IMR-90 (cell line): Measurements from ENCODE around the gene ARHGEF12. TPM values are rescaled to one million over a fixed set of nuclear protein-coding genes. Genes with fewer than 3 reads are reported as not detected.

Experiments used
- ATAC-seq: fragments of 200-7000 bp; cut with Tn5 transposase; 2 replicates; pipeline ENCODE4 v1.9.1; 2020; ENCODE audit warnings: low read depth, mild to moderate bottlenecking, moderate library complexity
- BruUV-seq: library from RNA; stranded (reverse); fragments of 400-500 nt; replicated peaks from 2 replicates; lab custom pipeline; 2021; lab: Mats Ljungman, UMichigan
- CTCF ChIA-PET: fragments of 300-600 bp; formaldehyde crosslinking; extraction: SDS; loops from one replicate; lab custom pipeline; 2021; ENCODE audit warnings: antibody characterized with exemption; lab: Yijun Ruan, JAX
- POLR2A ChIA-PET: fragments of 300-600 bp; sonication (Branson Sonifier 250); formaldehyde crosslinking; loops from one replicate; lab custom pipeline; 2022; ENCODE audit warnings: antibody characterized with exemption; ENCODE audit not compliant: unreplicated experiment; lab: Charles Lee
- DNase-seq: peaks from one replicate; pipeline ENCODE4 v3.0.0; 2013
- H2AFZ ChIP-seq: replicated peaks from 2 replicates; pipeline ENCODE3; 2013; ENCODE audit warnings: low read length, mild to moderate bottlenecking; ENCODE audit not compliant: poor library complexity
- H2AK5ac ChIP-seq: 2 replicates; pipeline ENCODE4 v1.6.1; 2013; ENCODE audit warnings: low read depth, low read length, inconsistent platforms
- H2AK9ac ChIP-seq: replicated peaks from 2 replicates; pipeline ENCODE3; 2013; ENCODE audit warnings: mild to moderate bottlenecking, low read depth, low read length, moderate library complexity; ENCODE audit not compliant: poor library complexity
- H2BK120ac ChIP-seq: 2 replicates; pipeline ENCODE4 v1.6.1; 2013; ENCODE audit warnings: low read depth, low read length, inconsistent platforms
- H2BK15ac ChIP-seq: 3 replicates; pipeline ENCODE4 v1.6.1; 2013; ENCODE audit warnings: low read depth, low read length, inconsistent platforms
- H2BK20ac ChIP-seq: 2 replicates; pipeline ENCODE4 v1.6.1; 2013; ENCODE audit warnings: low read depth, mild to moderate bottlenecking, inconsistent platforms, low read length, moderate library complexity
- H2BK5ac ChIP-seq: 2 replicates; pipeline ENCODE4 v1.6.1; 2013; ENCODE audit warnings: mild to moderate bottlenecking, low read depth, low read length, inconsistent platforms; ENCODE audit not compliant: poor library complexity, severe bottlenecking
- H3K14ac ChIP-seq: replicated peaks from 2 replicates; pipeline ENCODE4 v1.6.1; 2013; ENCODE audit warnings: low read depth, low read length, inconsistent platforms
- H3K18ac ChIP-seq: 2 replicates; pipeline ENCODE4 v1.6.1; 2013; ENCODE audit warnings: low read depth, low read length, control low read depth
- H3K23ac ChIP-seq: 2 replicates; pipeline ENCODE4 v1.6.1; 2013; ENCODE audit warnings: low read depth, low read length, inconsistent platforms
- H3K27ac ChIP-seq: 2 replicates; pipeline ENCODE4 v1.5.1; 2013; ENCODE audit warnings: mild to moderate bottlenecking, control low read depth, low read length; ENCODE audit not compliant: insufficient read depth
- H3K27me3 ChIP-seq: 2 replicates; pipeline ENCODE4 v1.6.1; 2013; ENCODE audit warnings: low read length; ENCODE audit not compliant: control insufficient read depth, insufficient read depth
- H3K36me3 ChIP-seq: 2 replicates; pipeline ENCODE4 v1.6.1; 2013; ENCODE audit warnings: low read length, mixed read lengths; ENCODE audit not compliant: control insufficient read depth, insufficient read depth
- H3K4ac ChIP-seq: 2 replicates; pipeline ENCODE4 v1.6.1; 2013; ENCODE audit warnings: low read depth, low read length, inconsistent platforms
- H3K4me1 ChIP-seq: 2 replicates; pipeline ENCODE4 v1.6.1; 2013; ENCODE audit warnings: low read length, mixed read lengths; ENCODE audit not compliant: control insufficient read depth, insufficient read depth
- H3K4me2 ChIP-seq: 2 replicates; pipeline ENCODE4 v1.6.1; 2013; ENCODE audit warnings: low read depth, mild to moderate bottlenecking, control low read depth, low read length, moderate library complexity
- H3K4me3 ChIP-seq: 2 replicates; pipeline ENCODE4 v1.5.1; 2013; ENCODE audit warnings: low read depth, mild to moderate bottlenecking, control low read depth, low read length, moderate library complexity; ENCODE audit not compliant: insufficient read depth
- H3K56ac ChIP-seq: 2 replicates; pipeline ENCODE4 v1.6.1; 2013; ENCODE audit warnings: low read length, inconsistent platforms; ENCODE audit not compliant: insufficient read depth; ENCODE audit errors: extremely low read depth
- H3K79me1 ChIP-seq, 2 experiments: 2 replicates each; pipeline ENCODE4 v1.6.1; 2013; ENCODE audit warnings: low read length in 2 of 2, inconsistent platforms in 1 of 2, low read depth in 1 of 2
- H3K9ac ChIP-seq: 2 replicates; pipeline ENCODE4 v1.6.1; 2013; ENCODE audit warnings: low read depth, low read length, control low read depth
- H3K9me1 ChIP-seq: 2 replicates; pipeline ENCODE4 v1.6.1; 2013; ENCODE audit warnings: low read length, inconsistent platforms; ENCODE audit not compliant: insufficient read depth
- H3K9me3 ChIP-seq: 2 replicates; pipeline ENCODE4 v1.6.1; 2013; ENCODE audit warnings: low read length; ENCODE audit not compliant: control insufficient read depth, insufficient read depth
- H4K20me1 ChIP-seq: 2 replicates; pipeline ENCODE4 v1.6.1; 2013; ENCODE audit warnings: low read length, inconsistent platforms; ENCODE audit not compliant: insufficient read depth
- H4K5ac ChIP-seq: 2 replicates; pipeline ENCODE4 v1.6.1; 2013; ENCODE audit warnings: mild to moderate bottlenecking, low read depth, low read length, control low read depth
- H4K8ac ChIP-seq, 2 experiments: 2 replicates each; pipeline ENCODE4 v1.6.1; 2013; ENCODE audit warnings: low read depth in 2 of 2, low read length in 2 of 2, control low read depth in 1 of 2, inconsistent platforms in 1 of 2
- H4K91ac ChIP-seq: 2 replicates; pipeline ENCODE4 v1.6.1; 2013; ENCODE audit warnings: low read depth, low read length, inconsistent platforms; ENCODE audit not compliant: insufficient read depth
- BHLHE40 ChIP-seq: fragments of 150-350 bp; IDR thresholded peaks from 2 replicates; pipeline ENCODE4 v1.6.1; 2016; ENCODE audit warnings: mild to moderate bottlenecking, low read depth, low read length
- CTCF ChIP-seq: conservative IDR thresholded peaks from 2 replicates; pipeline ENCODE4 v1.5.1; 2012; ENCODE audit warnings: mild to moderate bottlenecking, low read depth, low read length, improper control_type of control experiment
- ELK1 ChIP-seq: fragments of 150-350 bp; IDR thresholded peaks from 2 replicates; pipeline ENCODE4 v1.6.1; 2016; ENCODE audit warnings: low read depth, mild to moderate bottlenecking, low read length, moderate library complexity, borderline replicate concordance
- FOS ChIP-seq: fragments of 150-350 bp; IDR thresholded peaks from 2 replicates; pipeline ENCODE4 v1.6.1; 2016; ENCODE audit warnings: low read depth, low read length
- MAZ ChIP-seq: IDR thresholded peaks from 2 replicates; pipeline ENCODE4 v1.6.1; 2012; ENCODE audit warnings: low read depth, mild to moderate bottlenecking, low read length, improper control_type of control experiment, moderate library complexity, borderline replicate concordance
- RCOR1 ChIP-seq: IDR thresholded peaks from 2 replicates; pipeline ENCODE4 v1.6.1; 2012; ENCODE audit warnings: mild to moderate bottlenecking, low read length, improper control_type of control experiment; ENCODE audit not compliant: insufficient replicate concordance
- WGBS, 2 experiments: methylation state at CpG; one replicate each; pipeline versions ENCODE4 v1.1.5 to v1.1.7; 2013; ENCODE audit warnings: missing lambda C conversion rate in 2 of 2; ENCODE audit not compliant: insufficient read length in 1 of 2; ENCODE audit errors: extremely low coverage in 2 of 2; 5-methylcytosine and 5-hydroxymethylcytosine counted together
- dilution Hi-C: fragments of 300-500 bp; cut with HindIII; formaldehyde crosslinking; loops from one replicate; pipeline ENCODE4 v1.14.3; 2018; ENCODE audit warnings: low sequenced_read_pairs; ENCODE audit not compliant: unreplicated experiment
- in situ Hi-C: fragments of 300-500 bp; cut with MboI; formaldehyde crosslinking; loops from 3 replicates; pipeline ENCODE4 v1.14.3; 2019; ENCODE audit warnings: low sequenced_read_pairs, inconsistent platforms, mixed read lengths
- intact Hi-C: fragments of 100-400 bp; cut with micrococcal nuclease; formaldehyde crosslinking; loops from 2 replicates; pipeline ENCODE4 v1.10.0; 2022
- polyA plus RNA-seq, 3 experiments: library from polyadenylated mRNA; depleted of rRNA; stranded (reverse); fragments of >200 nt; gene quantifications; 2 replicates each; pipeline ENCODE4 v1.2.3, GENCODE V29; 2012; ENCODE audit warnings: low replicate concordance in 1 of 3
- total RNA-seq: library from RNA; depleted of rRNA; stranded (reverse); fragments of >200 nt; gene quantifications from 2 replicates; pipeline ENCODE4 v1.2.3, GENCODE V29; 2012

Gene ARHGEF12
- total and polyA plus RNA-seq, 2 of the 4 experiments (the other 2 are of a cell fraction), result 25.5 to 115 TPM

- H3K4me3 ChIP-seq, result no peak overlapping the region
- no peak overlapping the region for H2BK120ac ChIP-seq
- no peaks in the 10 kb centered on the region for H3K36me3 ChIP-seq
- H3K56ac ChIP-seq, result no peak overlapping the region
- no peak overlapping the region for H3K18ac ChIP-seq
- intact Hi-C loops (no loop called here), dilution Hi-C loops (no loop called here), in situ Hi-C loops (no loop called here)
- no peak overlapping the region for H2BK5ac ChIP-seq
- H3K4ac ChIP-seq, result no peak overlapping the region
- H4K5ac ChIP-seq, result no peak overlapping the region
- TF ChIP-seq RCOR1 (no peak), BHLHE40 (no peak), FOS (no peak), ELK1 (no peak), MAZ (no peak), CTCF (no peak)
- H2BK20ac ChIP-seq, result no peak overlapping the region
- WGBS, 2 experiments, result 86% methylated on average over 2 of the region's 3 CpGs; no CpG with 5 or more reads in 1 of the 2 experiments
- no peak overlapping the region for H2BK15ac ChIP-seq
- H4K91ac ChIP-seq, result no peak overlapping the region
- no peak overlapping the region for H3K27ac ChIP-seq
- peaks cover 19 to 61% of the 10 kb centered on the region in 2 experiments for H3K79me1 ChIP-seq
- no peaks in the 10 kb centered on the region for H3K9me3 ChIP-seq
- H3K14ac ChIP-seq, result no peak overlapping the region
- no peak overlapping the region for H3K9ac ChIP-seq
- no peak overlapping the region for H2AK9ac ChIP-seq
- H2AK5ac ChIP-seq, result no peak overlapping the region
- H3K4me2 ChIP-seq, result no peak overlapping the region
- no peak for ATAC-seq
- H3K9me1 ChIP-seq, result peaks cover 21% of the 10 kb centered on the region
- peaks cover 87% of the 10 kb centered on the region for H4K20me1 ChIP-seq
- H3K4me1 ChIP-seq, result peaks cover 20% of the 10 kb centered on the region
- H4K8ac ChIP-seq, result no peak overlapping the region
- no peaks in the 10 kb centered on the region for H3K27me3 ChIP-seq
- CTCF ChIA-PET, result no interaction called here
- no peak for DNase-seq
- H2AFZ ChIP-seq, result no peak overlapping the region
- peak overlapping the region; percentile 18; the same call in 1 of the 2 replicates for H3K23ac ChIP-seq
- POLR2A ChIA-PET, result no interaction called here
- BruUV-seq, result no TSS peak
Observed at GRCh38 chr11:120358729-120359128, 22.5 kb downstream of the ARHGEF12 start.
